Osteoblast (primary cell): ENCODE data around the gene PPP3CA. TPM values are rescaled to one million over a fixed set of nuclear protein-coding genes. Genes with fewer than 3 reads are reported as not detected.

Source experiments
- DNase-seq: peaks from one replicate; pipeline ENCODE4 v3.0.0; 2011; ENCODE audit warnings: low spot score, mixed read lengths; ENCODE audit not compliant: insufficient read length; ENCODE audit errors: missing footprints
- H2AFZ ChIP-seq: 2 replicates; pipeline ENCODE4 v1.6.0; 2011; ENCODE audit warnings: mild to moderate bottlenecking, low read length
- H3K27ac ChIP-seq: 2 replicates; pipeline ENCODE4 v1.5.1; 2011; ENCODE audit warnings: mild to moderate bottlenecking, low read depth, low read length, moderate library complexity
- H3K27me3 ChIP-seq: 2 replicates; pipeline ENCODE4 v1.6.0; 2012; ENCODE audit warnings: mild to moderate bottlenecking, control low read depth, inconsistent platforms, low read length, moderate library complexity; ENCODE audit not compliant: insufficient read depth
- H3K36me3 ChIP-seq: 2 replicates; pipeline ENCODE4 v1.5.1; 2011; ENCODE audit warnings: mild to moderate bottlenecking, low read length, control low read depth, moderate library complexity; ENCODE audit not compliant: insufficient read depth
- H3K4me1 ChIP-seq: 2 replicates; pipeline ENCODE4 v1.5.1; 2011; ENCODE audit warnings: mild to moderate bottlenecking, low read length, control low read depth, moderate library complexity; ENCODE audit not compliant: insufficient read depth
- H3K4me2 ChIP-seq: 2 replicates; pipeline ENCODE4 v1.6.0; 2011; ENCODE audit warnings: mild to moderate bottlenecking, low read length; ENCODE audit not compliant: insufficient read depth
- H3K4me3 ChIP-seq: fragments of 200-600 bp; sonication (generic); 3 replicates; pipeline ENCODE4 v1.5.1; 2012; ENCODE audit warnings: mild to moderate bottlenecking, low read length, inconsistent platforms; ENCODE audit not compliant: insufficient read depth
- H3K79me2 ChIP-seq: 2 replicates; pipeline ENCODE4 v1.6.0; 2012; ENCODE audit warnings: mild to moderate bottlenecking, low read length, control low read depth, inconsistent platforms; ENCODE audit not compliant: insufficient read depth
- H3K9me3 ChIP-seq: 2 replicates; pipeline ENCODE4 v1.5.1; 2011; ENCODE audit warnings: low read depth, low read length, control low read depth
- H4K20me1 ChIP-seq: 2 replicates; pipeline ENCODE4 v1.6.0; 2012; ENCODE audit warnings: mild to moderate bottlenecking, low read length, control low read depth; ENCODE audit not compliant: insufficient read depth
- CTCF ChIP-seq: IDR thresholded peaks from 2 replicates; pipeline ENCODE4 v1.5.1; 2011; ENCODE audit warnings: mild to moderate bottlenecking, low read depth, low read length, moderate library complexity; ENCODE audit errors: extremely low read depth
- total RNA-seq: library from RNA; depleted of rRNA; stranded (reverse); fragments of >200 nt; gene quantifications from 2 replicates; pipeline ENCODE4 v1.2.3, GENCODE V29; 2012

The PPP3CA gene
- total RNA-seq, 1 donor = 80.0 TPM

- Histone ChIP-seq H3K79me2 (peaks cover 16% of the 10 kb centered on the region), H2AFZ (no peak overlapping the region), H3K4me3 (no peak overlapping the region), H3K27me3 (no peaks in the 10 kb centered on the region), H3K27ac (no peak overlapping the region), H3K4me2 (no peak overlapping the region), H3K36me3 (no peaks in the 10 kb centered on the region), H4K20me1 (peaks cover 7% of the 10 kb centered on the region), H3K4me1 (peaks cover 18% of the 10 kb centered on the region), H3K9me3 (no peaks in the 10 kb centered on the region)
- no peak for DNase-seq
- no peak for TF ChIP-seq CTCF
Observed at GRCh38 chr4:101123231-101123630, 224.1 kb downstream of the PPP3CA start.

- TF ChIP-seq CTCF = no peak
- Histone ChIP-seq H3K4me1 (peaks cover 13% of the 10 kb centered on the region), H4K20me1 (peaks cover 7% of the 10 kb centered on the region), H3K9me3 (no peaks in the 10 kb centered on the region), H3K27me3 (no peaks in the 10 kb centered on the region), H3K27ac (no peak overlapping the region), H2AFZ (no peak overlapping the region), H3K79me2 (peaks cover 14% of the 10 kb centered on the region), H3K4me3 (no peak overlapping the region), H3K36me3 (no peaks in the 10 kb centered on the region), H3K4me2 (no peak overlapping the region)
- no peak for DNase-seq
Observed at GRCh38 chr4:101122019-101122418, 225.3 kb downstream of the PPP3CA start.

GRCh38 chr4:101119141-101119540 lies 228.2 kb downstream of the PPP3CA start:
- H3K4me3 ChIP-seq = no peak overlapping the region
- H3K36me3 ChIP-seq = no peaks in the 10 kb centered on the region
- no peaks in the 10 kb centered on the region for H3K4me1 ChIP-seq
- no peak for TF ChIP-seq CTCF
- DNase-seq = no peak
- no peak overlapping the region for H3K27ac ChIP-seq
- peaks cover 7% of the 10 kb centered on the region for H3K79me2 ChIP-seq
- peaks cover 5% of the 10 kb centered on the region for H4K20me1 ChIP-seq
- no peak overlapping the region for H3K4me2 ChIP-seq
- no peak overlapping the region for H2AFZ ChIP-seq
- no peaks in the 10 kb centered on the region for H3K27me3 ChIP-seq
- H3K9me3 ChIP-seq = no peaks in the 10 kb centered on the region

GRCh38 chr4:101118617-101119016 lies 228.7 kb downstream of the PPP3CA start:
- Histone ChIP-seq H3K4me3 (no peak overlapping the region), H3K36me3 (no peaks in the 10 kb centered on the region), H4K20me1 (peaks cover 5% of the 10 kb centered on the region), H3K27ac (no peak overlapping the region), H3K4me2 (no peak overlapping the region), H3K27me3 (no peaks in the 10 kb centered on the region), H3K9me3 (no peaks in the 10 kb centered on the region), H2AFZ (no peak overlapping the region), H3K4me1 (no peaks in the 10 kb centered on the region), H3K79me2 (peaks cover 7% of the 10 kb centered on the region)
- no peak for TF ChIP-seq CTCF
- DNase-seq = no peak
